PC-3 (cell line): Measurements from ENCODE around the gene MARCHF9. TPM values are rescaled to one million over a fixed set of nuclear protein-coding genes. Genes with fewer than 3 reads are reported as not detected.

Experiments
- ATAC-seq: fragments of 200-7000 bp; cut with Tn5 transposase; 2 replicates; pipeline ENCODE4 v1.9.1; 2020; ENCODE audit warnings: mild to moderate bottlenecking, moderate library complexity
- BruUV-seq: library from RNA; stranded (reverse); fragments of 400-500 nt; replicated peaks from 2 replicates; lab custom pipeline; 2021; lab: Mats Ljungman, UMichigan
- CTCF ChIA-PET: fragments of 300-600 bp; sonication (Branson Sonifier 250); formaldehyde crosslinking; loops from one replicate; lab custom pipeline; 2022; ENCODE audit warnings: antibody characterized with exemption; lab: Charles Lee
- POLR2A ChIA-PET: fragments of 300-600 bp; sonication (Branson Sonifier 250); formaldehyde crosslinking; loops from one replicate; lab custom pipeline; 2022; ENCODE audit warnings: antibody characterized with exemption; ENCODE audit not compliant: unreplicated experiment; lab: Charles Lee
- DNase-seq: peaks from one replicate; pipeline ENCODE4 v3.0.0-alpha.2; 2015
- H2AFZ ChIP-seq: fragments of 300-600 bp; sonication (generic); 2 replicates; pipeline ENCODE4 v1.6.0; 2016; ENCODE audit warnings: antibody characterized with exemption, low read length
- H3F3A ChIP-seq: fragments of 300-600 bp; sonication (generic); one replicate; pipeline ENCODE4 v1.6.0; 2017; ENCODE audit warnings: antibody characterized with exemption, low read length, control low read depth, mild to moderate bottlenecking; ENCODE audit not compliant: unreplicated experiment
- H3K27ac ChIP-seq: fragments of 300-600 bp; sonication (generic); 2 replicates; pipeline ENCODE4 v1.5.1; 2016; ENCODE audit warnings: mild to moderate bottlenecking, low read length
- H3K27me3 ChIP-seq: fragments of 300-600 bp; sonication (generic); 2 replicates; pipeline ENCODE4 v1.6.1; 2016; ENCODE audit warnings: low read length, mixed read lengths
- H3K36me3 ChIP-seq: fragments of 300-600 bp; sonication (generic); 2 replicates; pipeline ENCODE4 v1.6.1; 2016; ENCODE audit warnings: low read depth, mixed run types, low read length, mixed read lengths
- H3K4me1 ChIP-seq: fragments of 300-600 bp; sonication (generic); 2 replicates; pipeline ENCODE4 v1.5.1; 2016; ENCODE audit warnings: low read length; ENCODE audit not compliant: insufficient read depth
- H3K4me2 ChIP-seq: fragments of 300-600 bp; sonication (generic); 2 replicates; pipeline ENCODE4 v1.6.0; 2016; ENCODE audit warnings: low read length
- H3K4me3 ChIP-seq: fragments of 300-600 bp; sonication (generic); 2 replicates; pipeline ENCODE4 v1.5.1; 2016; ENCODE audit warnings: mild to moderate bottlenecking, low read length, mixed read lengths
- H3K79me2 ChIP-seq: fragments of 300-600 bp; sonication (generic); 2 replicates; pipeline ENCODE4 v1.6.1; 2017; ENCODE audit warnings: low read length, mixed read lengths
- H3K9ac ChIP-seq: fragments of 300-600 bp; sonication (generic); 2 replicates; pipeline ENCODE4 v1.6.0; 2016; ENCODE audit warnings: mild to moderate bottlenecking, low read length
- H3K9me2 ChIP-seq: fragments of 300-600 bp; sonication (generic); replicated peaks from 2 replicates; pipeline ENCODE4 v1.6.1; 2016; ENCODE audit warnings: mixed run types, low read length, mixed read lengths
- H3K9me3 ChIP-seq: fragments of 300-600 bp; sonication (generic); 2 replicates; pipeline ENCODE4 v1.6.1; 2016; ENCODE audit warnings: low read length, mixed read lengths
- H4K20me1 ChIP-seq: fragments of 300-600 bp; sonication (generic); 2 replicates; pipeline ENCODE4 v1.6.1; 2016; ENCODE audit warnings: low read length, mixed read lengths
- EZH2 ChIP-seq: fragments of 300-600 bp; sonication (generic); IDR thresholded peaks from one replicate; pipeline ENCODE4 v1.6.1; 2017; ENCODE audit warnings: antibody characterized with exemption, mild to moderate bottlenecking, low read length; ENCODE audit not compliant: unreplicated experiment
- EZH2phosphoT487 ChIP-seq: fragments of 300-600 bp; sonication (generic); IDR thresholded peaks from 2 replicates; pipeline ENCODE4 v1.6.1; 2018; ENCODE audit warnings: mild to moderate bottlenecking, antibody characterized with exemption, low read length, borderline replicate concordance
- intact Hi-C: fragments of 100-400 bp; cut with micrococcal nuclease; formaldehyde crosslinking; loops from 2 replicates; pipeline ENCODE4 v1.9.0; 2023
- total RNA-seq: library from RNA; depleted of rRNA; stranded (reverse); fragments of >200 nt; gene quantifications from 2 replicates; pipeline ENCODE4 v1.2.3, GENCODE V29; 2014
- TF ChIP-seq, protein P1 (sequence below): fragments of 300-600 bp; sonication (generic); conservative IDR thresholded peaks from 2 replicates; pipeline ENCODE4 v1.5.1; 2017; ENCODE audit warnings: antibody characterized with exemption, low read depth, mild to moderate bottlenecking, low read length

Gene MARCHF9
- total RNA-seq, 1 experiment from 2014 or later, result 13.4 TPM

DNA sequence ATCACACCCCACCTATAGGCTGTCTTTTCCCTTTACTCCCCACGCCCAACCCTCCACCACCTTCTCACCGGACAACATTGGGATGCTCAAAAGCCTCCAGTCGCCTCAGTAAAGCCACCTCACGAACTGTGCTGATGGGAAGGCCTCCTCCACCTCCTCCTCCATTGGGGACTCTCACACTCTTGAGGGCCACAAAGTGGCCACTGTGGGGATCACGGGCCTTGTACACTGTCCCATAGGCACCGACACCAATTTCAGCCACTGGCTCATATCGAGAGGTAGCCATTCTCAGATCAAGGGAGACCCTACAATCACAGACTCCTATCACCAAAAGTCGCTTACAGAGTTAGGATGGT lies 3.5 kb upstream of the MARCHF9 start:
- H3K9me3 ChIP-seq, result no peaks in the 10 kb centered on the region
- peaks cover 28% of the 10 kb centered on the region for H3K4me1 ChIP-seq
- H3K4me2 ChIP-seq, result peak overlapping the region; percentile 96
- peak overlapping the region; percentile 84 for H2AFZ ChIP-seq
- no peaks in the 10 kb centered on the region for H3K9me2 ChIP-seq
- peaks cover under 1% of the 10 kb centered on the region for H3F3A ChIP-seq
- H3K9ac ChIP-seq, result peak overlapping the region; percentile 98
- ChIA-PET CTCF (no interaction called here), POLR2A (no interaction called here)
- peaks cover 32% of the 10 kb centered on the region for H3K36me3 ChIP-seq
- peak overlapping the region; percentile 78; the same call in 1 of the 2 replicates for H3K27ac ChIP-seq
- no peaks in the 10 kb centered on the region for H4K20me1 ChIP-seq
- H3K4me3 ChIP-seq, result peak overlapping the region; percentile 82
- intact Hi-C loops, result no loop called here
- TF ChIP-seq EZH2phosphoT487 (no peak), EZH2 (no peak)
- TF ChIP-seq, protein P1, sequence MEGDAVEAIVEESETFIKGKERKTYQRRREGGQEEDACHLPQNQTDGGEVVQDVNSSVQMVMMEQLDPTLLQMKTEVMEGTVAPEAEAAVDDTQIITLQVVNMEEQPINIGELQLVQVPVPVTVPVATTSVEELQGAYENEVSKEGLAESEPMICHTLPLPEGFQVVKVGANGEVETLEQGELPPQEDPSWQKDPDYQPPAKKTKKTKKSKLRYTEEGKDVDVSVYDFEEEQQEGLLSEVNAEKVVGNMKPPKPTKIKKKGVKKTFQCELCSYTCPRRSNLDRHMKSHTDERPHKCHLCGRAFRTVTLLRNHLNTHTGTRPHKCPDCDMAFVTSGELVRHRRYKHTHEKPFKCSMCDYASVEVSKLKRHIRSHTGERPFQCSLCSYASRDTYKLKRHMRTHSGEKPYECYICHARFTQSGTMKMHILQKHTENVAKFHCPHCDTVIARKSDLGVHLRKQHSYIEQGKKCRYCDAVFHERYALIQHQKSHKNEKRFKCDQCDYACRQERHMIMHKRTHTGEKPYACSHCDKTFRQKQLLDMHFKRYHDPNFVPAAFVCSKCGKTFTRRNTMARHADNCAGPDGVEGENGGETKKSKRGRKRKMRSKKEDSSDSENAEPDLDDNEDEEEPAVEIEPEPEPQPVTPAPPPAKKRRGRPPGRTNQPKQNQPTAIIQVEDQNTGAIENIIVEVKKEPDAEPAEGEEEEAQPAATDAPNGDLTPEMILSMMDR, result no peak
- peaks cover 34% of the 10 kb centered on the region for H3K79me2 ChIP-seq
- DNase-seq (no peak), ATAC-seq (no peak)
- BruUV-seq, result no TSS peak
- H3K27me3 ChIP-seq, result no peaks in the 10 kb centered on the region

DNA sequence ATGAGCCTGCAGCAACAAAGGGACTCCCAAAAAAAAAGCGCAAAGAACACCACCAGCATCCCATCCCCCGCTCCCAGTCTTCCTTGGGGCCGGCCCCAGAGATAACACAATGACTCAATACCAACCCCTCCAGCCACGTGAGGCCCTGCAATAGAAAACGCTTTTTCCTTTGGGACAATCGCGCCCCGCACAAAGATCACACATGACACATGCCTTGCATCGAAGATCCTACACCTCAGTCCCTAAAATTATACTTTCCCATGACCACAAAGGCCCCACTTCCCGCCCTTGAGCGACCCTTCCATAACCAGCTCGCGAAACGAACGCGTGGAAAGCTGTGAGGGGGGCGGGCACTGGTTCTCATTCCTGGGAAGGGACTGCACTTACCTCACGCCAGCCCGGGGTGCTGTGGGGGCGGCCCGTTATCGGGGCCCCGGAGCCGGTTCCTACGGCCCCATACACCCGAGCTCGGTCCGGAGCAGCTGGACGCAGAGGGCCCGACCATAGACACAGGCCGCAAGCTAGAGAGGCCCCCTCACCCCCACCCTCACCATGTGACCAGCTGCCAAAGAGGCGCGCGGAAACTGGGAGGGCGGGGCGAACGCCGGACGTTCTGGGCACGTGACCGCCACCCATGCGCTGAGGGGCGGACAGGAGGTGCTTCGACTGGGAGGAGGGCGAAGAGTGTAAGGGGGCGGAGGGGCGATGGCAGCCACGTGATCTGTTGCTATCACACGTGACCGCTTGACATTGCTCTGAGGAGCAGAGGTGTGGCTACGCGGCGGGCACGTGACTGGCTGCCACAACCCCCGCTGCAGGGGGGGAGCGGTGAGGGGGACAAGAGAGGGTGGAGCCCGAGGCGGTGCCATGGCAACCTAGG lies 2.9 kb upstream of the MARCHF9 start, which contains the start of gene CDK4:
TSS of gene CDK4 (minus strand) at position 523 of the 880 bp plus-strand sequence. CDS start 593 bp downstream, outside the sequence.
- CTCF ChIA-PET, result no interaction called here
- DNase-seq, result peak; percentile 99

More for the DNA sequence above, 2.9 kb upstream of the MARCHF9 start, which contains the start of gene CDK4:
- Histone ChIP-seq H4K20me1 (no peaks in the 10 kb centered on the region), H3K4me3 (peak within 1 kb of the TSS; percentile 82), H3K79me2 (peaks cover 34% of the 10 kb centered on the region), H3K9ac (peak within 1 kb of the TSS; percentile 98), H3K4me1 (peaks cover 31% of the 10 kb centered on the region), H3K9me3 (no peaks in the 10 kb centered on the region), H3K27me3 (no peaks in the 10 kb centered on the region), H3K36me3 (peaks cover 31% of the 10 kb centered on the region), H3K9me2 (no peaks in the 10 kb centered on the region), H3F3A (no peaks in the 10 kb centered on the region), H2AFZ (peak within 1 kb of the TSS; percentile 84), H3K27ac (peak within 1 kb of the TSS; percentile 78), H3K4me2 (peak within 1 kb of the TSS; percentile 96)
- POLR2A ChIA-PET, result interaction anchor here (0.6 kb wide), 1 partner anchor 1251 kb away, joined by 3 read pairs; no protein-coding TSS in a partner anchor
- TF ChIP-seq, protein P1, result no peak
- TF ChIP-seq EZH2phosphoT487, result no peak
- no peak for TF ChIP-seq EZH2
- ATAC-seq, result peak; percentile 65
- TSS peak; percentile 80 for BruUV-seq
- intact Hi-C loops, result no loop called here
